Activated T-cell treated with anti-CD3 and anti-CD28 coated beads, Interleukin-2, amount 50 U/mL, for 24 hours (primary cell): ENCODE results near the gene SPAG16.

Source experiments
- DNase-seq: peaks from one replicate; pipeline ENCODE4 v3.0.0-alpha.2; 2020
- H3K27ac Mint-ChIP-seq: 2 replicates; pipeline ENCODE4 v1.8.0; 2020; ENCODE audit warnings: mild to moderate bottlenecking, mixed read lengths
- H3K27me3 Mint-ChIP-seq: 2 replicates; pipeline ENCODE4 v1.8.0; 2020; ENCODE audit warnings: mixed read lengths
- H3K36me3 Mint-ChIP-seq: 2 replicates; pipeline ENCODE4 v1.8.0; 2020; ENCODE audit warnings: low read depth, mixed read lengths
- H3K4me1 Mint-ChIP-seq: 2 replicates; pipeline ENCODE4 v1.8.0; 2020; ENCODE audit warnings: low read depth, mixed read lengths
- H3K4me3 Mint-ChIP-seq: 2 replicates; pipeline ENCODE4 v1.8.0; 2020; ENCODE audit warnings: mild to moderate bottlenecking, moderate library complexity, mixed read lengths
- H3K9me3 Mint-ChIP-seq: 2 replicates; pipeline ENCODE4 v1.8.0; 2020; ENCODE audit warnings: mixed read lengths

Gene SPAG16

GRCh38 chr2:213766465-213766901 lies 482.2 kb downstream of the SPAG16 start:
- Mint-ChIP-seq H3K9me3 (no peaks in the 10 kb centered on the region), H3K27ac (no peak overlapping the region), H3K36me3 (no peaks in the 10 kb centered on the region), H3K4me1 (no peaks in the 10 kb centered on the region), H3K4me3 (no peak overlapping the region), H3K27me3 (no peaks in the 10 kb centered on the region)
- no peak for DNase-seq

GRCh38 chr2:213787869-213788268 lies 503.6 kb downstream of the SPAG16 start:
- no peaks in the 10 kb centered on the region for H3K36me3 Mint-ChIP-seq
- no peaks in the 10 kb centered on the region for H3K4me1 Mint-ChIP-seq
- no peak overlapping the region for H3K27ac Mint-ChIP-seq
- no peak overlapping the region for H3K4me3 Mint-ChIP-seq
- no peaks in the 10 kb centered on the region for H3K27me3 Mint-ChIP-seq
- no peaks in the 10 kb centered on the region for H3K9me3 Mint-ChIP-seq
- no peak for DNase-seq

DNA sequence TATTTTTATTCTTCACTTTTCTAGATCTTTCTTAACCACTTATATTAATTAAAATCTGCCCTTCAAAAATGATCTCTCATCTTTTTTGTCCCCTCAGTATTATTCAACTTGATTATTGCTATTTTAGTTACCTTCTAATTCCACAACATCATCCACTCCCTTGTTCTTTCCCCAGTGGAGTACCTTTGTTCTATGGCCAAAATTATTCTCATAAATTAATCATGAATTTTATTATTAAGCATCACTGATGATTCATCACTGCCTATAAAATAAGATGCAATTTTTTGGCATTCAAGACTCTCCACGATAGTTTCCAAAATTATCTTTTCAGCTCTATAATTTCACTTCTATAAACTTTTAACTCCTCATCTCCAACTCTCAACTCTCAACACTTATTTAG lies 505.7 kb downstream of the SPAG16 start:
- Mint-ChIP-seq H3K27ac (no peak overlapping the region), H3K9me3 (no peaks in the 10 kb centered on the region), H3K36me3 (no peaks in the 10 kb centered on the region), H3K4me1 (no peaks in the 10 kb centered on the region), H3K27me3 (no peaks in the 10 kb centered on the region), H3K4me3 (no peak overlapping the region)
- DNase-seq, result no peak

DNA sequence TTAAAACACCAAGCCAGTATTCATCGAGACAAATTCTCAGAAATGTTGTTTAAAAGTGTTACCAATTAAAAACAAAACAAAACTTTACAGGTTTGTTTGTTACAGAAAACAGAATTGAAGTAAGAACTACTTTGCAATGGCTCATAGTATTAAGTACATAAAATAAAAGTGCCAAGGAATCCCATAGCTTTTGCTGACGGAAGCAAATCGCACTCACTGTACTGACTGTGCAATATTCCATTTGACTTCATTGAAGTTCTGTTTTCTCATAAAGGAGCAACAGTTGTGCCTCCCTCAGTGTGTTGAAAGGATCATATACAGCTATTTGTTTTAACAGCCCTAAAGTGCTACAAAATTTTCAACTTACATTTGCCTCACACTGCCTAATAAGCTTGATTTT lies 507.8 kb downstream of the SPAG16 start:
- Mint-ChIP-seq H3K36me3 (no peaks in the 10 kb centered on the region), H3K4me1 (no peaks in the 10 kb centered on the region), H3K9me3 (no peaks in the 10 kb centered on the region), H3K4me3 (no peak overlapping the region), H3K27me3 (no peaks in the 10 kb centered on the region), H3K27ac (no peak overlapping the region)
- DNase-seq, result no peak

DNA sequence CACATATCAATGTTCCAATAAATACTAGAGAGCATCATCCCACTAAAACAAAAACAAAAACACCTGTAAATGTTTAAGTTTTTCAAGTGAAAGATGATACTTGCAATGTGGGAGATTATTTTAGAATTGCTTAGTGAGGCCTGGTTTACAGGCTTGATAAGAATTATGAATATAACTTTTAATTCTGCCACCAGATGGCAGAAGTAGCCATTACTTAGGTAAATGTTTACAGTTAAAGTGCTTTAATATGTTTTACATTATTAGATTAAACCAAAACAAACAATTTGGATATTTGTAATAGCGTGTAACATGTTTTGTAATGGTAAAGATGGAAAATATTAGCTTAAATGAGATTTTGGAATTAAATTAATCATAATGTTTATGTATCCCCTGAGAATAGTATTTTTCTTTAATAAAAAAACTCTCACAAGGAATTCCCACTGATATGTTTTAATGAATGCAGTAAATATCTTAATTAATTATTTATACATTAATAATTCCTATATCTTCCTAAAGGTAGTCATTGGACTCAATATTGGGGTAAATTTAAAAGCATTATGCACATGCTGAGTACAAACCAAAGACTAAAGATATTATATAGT lies 522.0 kb downstream of the SPAG16 start:
- no peaks in the 10 kb centered on the region for H3K27me3 Mint-ChIP-seq
- no peak overlapping the region for H3K27ac Mint-ChIP-seq
- no peak for DNase-seq
- H3K9me3 Mint-ChIP-seq, result no peaks in the 10 kb centered on the region
- no peaks in the 10 kb centered on the region for H3K4me1 Mint-ChIP-seq
- H3K36me3 Mint-ChIP-seq, result no peaks in the 10 kb centered on the region
- H3K4me3 Mint-ChIP-seq, result no peak overlapping the region

DNA sequence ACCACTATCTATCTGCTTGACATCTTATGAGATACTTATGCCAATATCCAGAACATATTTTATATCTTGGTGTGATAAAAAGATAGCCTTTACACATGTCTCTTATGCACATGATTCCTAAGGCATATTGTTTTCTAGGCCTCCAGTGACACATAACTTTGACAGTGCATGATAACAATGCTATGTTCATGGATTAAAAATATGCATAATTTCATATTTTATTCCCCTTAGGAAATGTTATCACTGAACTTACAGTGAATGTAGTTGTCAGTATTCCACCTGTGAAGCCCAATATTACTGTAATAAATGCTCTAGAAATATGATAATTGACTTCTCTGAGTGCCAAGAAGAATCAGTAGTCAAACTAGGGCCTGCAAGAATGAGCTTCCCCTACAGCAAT lies 532.3 kb downstream of the SPAG16 start:
- H3K4me3 Mint-ChIP-seq, result no peak overlapping the region
- no peaks in the 10 kb centered on the region for H3K4me1 Mint-ChIP-seq
- no peaks in the 10 kb centered on the region for H3K9me3 Mint-ChIP-seq
- no peaks in the 10 kb centered on the region for H3K36me3 Mint-ChIP-seq
- no peak for DNase-seq
- no peak overlapping the region for H3K27ac Mint-ChIP-seq
- no peaks in the 10 kb centered on the region for H3K27me3 Mint-ChIP-seq

- no peak overlapping the region for H3K27ac Mint-ChIP-seq
- no peaks in the 10 kb centered on the region for H3K36me3 Mint-ChIP-seq
- no peak for DNase-seq
- H3K27me3 Mint-ChIP-seq, result no peaks in the 10 kb centered on the region
- H3K4me3 Mint-ChIP-seq, result no peak overlapping the region
- H3K4me1 Mint-ChIP-seq, result no peaks in the 10 kb centered on the region
- no peaks in the 10 kb centered on the region for H3K9me3 Mint-ChIP-seq
Measured at GRCh38 chr2:213818436-213818835, 534.2 kb downstream of the SPAG16 start.

GRCh38 chr2:213834331-213834730 lies 550.1 kb downstream of the SPAG16 start:
- DNase-seq, result no peak
- H3K27ac Mint-ChIP-seq, result no peak overlapping the region
- no peak overlapping the region for H3K4me3 Mint-ChIP-seq
- peaks cover 6% of the 10 kb centered on the region for H3K9me3 Mint-ChIP-seq
- no peaks in the 10 kb centered on the region for H3K27me3 Mint-ChIP-seq
- H3K36me3 Mint-ChIP-seq, result no peaks in the 10 kb centered on the region
- no peaks in the 10 kb centered on the region for H3K4me1 Mint-ChIP-seq

DNA sequence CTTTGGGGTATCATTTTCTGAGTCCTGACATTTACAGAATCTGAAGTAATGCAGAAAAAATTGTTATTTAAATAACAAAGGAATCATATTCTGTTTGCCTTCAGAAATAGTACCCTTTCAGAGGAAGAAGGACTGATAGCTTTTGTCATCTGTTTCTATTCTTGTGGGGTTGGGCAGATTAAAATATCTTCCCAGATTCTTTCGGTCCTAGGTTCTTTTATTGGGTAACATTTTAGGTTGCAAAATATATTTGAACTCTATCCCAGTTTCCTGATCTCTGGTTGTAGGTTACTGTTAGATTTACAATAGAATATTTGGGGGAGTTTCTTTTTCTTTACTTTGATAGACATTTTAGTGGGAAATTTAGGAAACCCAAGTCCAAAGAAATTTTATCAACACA lies 550.5 kb downstream of the SPAG16 start:
- Mint-ChIP-seq H3K9me3 (peaks cover 3% of the 10 kb centered on the region), H3K36me3 (no peaks in the 10 kb centered on the region), H3K4me1 (no peaks in the 10 kb centered on the region), H3K4me3 (no peak overlapping the region), H3K27me3 (no peaks in the 10 kb centered on the region), H3K27ac (no peak overlapping the region)
- DNase-seq, result no peak

DNA sequence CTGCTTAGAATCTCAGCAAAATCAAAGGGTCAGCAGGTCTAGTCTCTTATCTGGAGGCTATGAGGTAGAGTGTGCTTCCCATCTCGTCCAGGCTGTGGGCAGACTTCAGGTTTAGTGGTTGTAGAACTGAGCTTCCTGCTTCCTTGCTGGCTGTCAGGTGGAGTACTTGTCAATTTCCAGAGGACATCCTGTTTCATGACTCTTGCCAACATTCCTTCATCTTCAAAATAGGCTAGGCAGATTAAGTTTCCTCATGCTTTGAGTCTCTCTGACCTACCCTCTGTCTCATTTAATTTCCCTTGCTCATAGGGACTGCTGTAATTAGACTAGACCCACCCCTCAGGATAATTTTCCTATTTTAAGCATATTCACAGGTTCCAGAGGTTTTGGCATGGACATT lies 562.6 kb downstream of the SPAG16 start:
- H3K9me3 Mint-ChIP-seq, result no peaks in the 10 kb centered on the region
- H3K4me1 Mint-ChIP-seq, result no peaks in the 10 kb centered on the region
- no peak overlapping the region for H3K4me3 Mint-ChIP-seq
- no peaks in the 10 kb centered on the region for H3K27me3 Mint-ChIP-seq
- DNase-seq, result no peak
- H3K36me3 Mint-ChIP-seq, result no peaks in the 10 kb centered on the region
- no peak overlapping the region for H3K27ac Mint-ChIP-seq

DNA sequence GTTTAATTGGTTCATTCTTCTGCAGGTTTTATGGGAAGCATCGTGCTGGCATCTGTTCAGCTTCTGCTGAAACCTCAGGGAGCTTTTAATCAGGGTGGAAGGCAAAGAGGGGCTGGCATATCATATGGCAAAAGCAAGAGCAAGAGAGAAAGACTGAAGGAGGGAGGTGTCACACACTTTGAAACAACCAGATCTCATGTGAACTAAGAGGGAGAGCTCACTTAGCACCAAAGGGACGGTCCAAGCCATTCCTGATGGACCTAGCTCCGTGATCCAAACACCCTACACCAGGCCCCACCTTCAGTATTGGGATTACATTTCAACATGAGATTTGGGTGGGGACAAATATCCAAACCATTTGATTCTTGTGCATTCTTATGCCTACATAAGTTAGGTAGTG lies 563.1 kb downstream of the SPAG16 start:
- DNase-seq, result no peak
- Mint-ChIP-seq H3K27ac (no peak overlapping the region), H3K27me3 (no peaks in the 10 kb centered on the region), H3K36me3 (no peaks in the 10 kb centered on the region), H3K9me3 (no peaks in the 10 kb centered on the region), H3K4me1 (no peaks in the 10 kb centered on the region), H3K4me3 (no peak overlapping the region)

- H3K36me3 Mint-ChIP-seq, result no peaks in the 10 kb centered on the region
- no peak for DNase-seq
- H3K27me3 Mint-ChIP-seq, result no peaks in the 10 kb centered on the region
- no peaks in the 10 kb centered on the region for H3K4me1 Mint-ChIP-seq
- H3K4me3 Mint-ChIP-seq, result no peak overlapping the region
- H3K27ac Mint-ChIP-seq, result no peak overlapping the region
- no peaks in the 10 kb centered on the region for H3K9me3 Mint-ChIP-seq
Measured at GRCh38 chr2:213848631-213849030, 564.4 kb downstream of the SPAG16 start.

- no peak overlapping the region for H3K4me3 Mint-ChIP-seq
- DNase-seq, result no peak
- H3K27ac Mint-ChIP-seq, result no peak overlapping the region
- H3K4me1 Mint-ChIP-seq, result no peaks in the 10 kb centered on the region
- H3K36me3 Mint-ChIP-seq, result no peaks in the 10 kb centered on the region
- H3K9me3 Mint-ChIP-seq, result no peaks in the 10 kb centered on the region
- H3K27me3 Mint-ChIP-seq, result no peaks in the 10 kb centered on the region
Measured at GRCh38 chr2:213861638-213862037, 577.4 kb downstream of the SPAG16 start.

GRCh38 chr2:213862407-213863076 lies 578.3 kb downstream of the SPAG16 start:
- Mint-ChIP-seq H3K27me3 (no peaks in the 10 kb centered on the region), H3K27ac (no peak overlapping the region), H3K4me3 (no peak overlapping the region), H3K9me3 (no peaks in the 10 kb centered on the region), H3K36me3 (no peaks in the 10 kb centered on the region), H3K4me1 (no peaks in the 10 kb centered on the region)
- DNase-seq, result no peak

GRCh38 chr2:213863541-213863940 lies 579.3 kb downstream of the SPAG16 start:
- no peaks in the 10 kb centered on the region for H3K27me3 Mint-ChIP-seq
- H3K9me3 Mint-ChIP-seq, result no peaks in the 10 kb centered on the region
- H3K4me3 Mint-ChIP-seq, result no peak overlapping the region
- no peak overlapping the region for H3K27ac Mint-ChIP-seq
- DNase-seq, result no peak
- no peaks in the 10 kb centered on the region for H3K36me3 Mint-ChIP-seq
- no peaks in the 10 kb centered on the region for H3K4me1 Mint-ChIP-seq

DNA sequence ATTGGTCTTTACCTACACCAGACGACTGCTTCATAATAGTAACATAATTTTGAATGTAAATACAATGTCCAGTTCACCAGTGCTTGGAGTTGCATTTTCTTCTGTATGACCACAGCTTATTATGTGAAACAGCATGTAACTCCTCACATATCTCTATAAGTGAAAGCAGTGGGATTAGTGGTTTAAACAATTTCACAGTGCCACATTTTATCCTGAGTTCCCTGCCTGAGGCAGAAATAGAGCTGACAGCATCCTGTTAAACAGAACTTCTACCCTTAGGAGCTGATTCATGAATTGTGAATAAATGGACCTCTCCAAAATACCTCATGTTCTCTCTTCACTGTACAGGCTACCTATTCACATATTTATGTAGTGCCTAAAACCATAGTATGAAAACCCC lies 584.3 kb downstream of the SPAG16 start:
- no peak overlapping the region for H3K4me3 Mint-ChIP-seq
- H3K4me1 Mint-ChIP-seq, result no peaks in the 10 kb centered on the region
- no peak overlapping the region for H3K27ac Mint-ChIP-seq
- no peaks in the 10 kb centered on the region for H3K36me3 Mint-ChIP-seq
- H3K9me3 Mint-ChIP-seq, result peaks cover 10% of the 10 kb centered on the region
- DNase-seq, result no peak
- no peaks in the 10 kb centered on the region for H3K27me3 Mint-ChIP-seq
